Body of pancreas (tissue), 4 donors: ENCODE data around the gene LAMA2.

ENCODE experiments used
- POLR2A ChIP-seq, 3 donors: fragments of 450-650 bp; IDR thresholded peaks; one replicate each; pipeline ENCODE4 v1.6.1; 2016; ENCODE audit warnings: antibody characterized with exemption in 3 of 3, mild to moderate bottlenecking in 2 of 3
- TF ChIP-seq, protein P1 (sequence below), 7 experiments: fragments of 450-650 bp in 4 of 7; fragments of 200-600 bp in 3 of 7; sonication (generic) in 3 of 7; IDR thresholded peaks; one replicate each; pipeline ENCODE4 v1.5.1; 2016 to 2019; ENCODE audit warnings: antibody characterized with exemption in 7 of 7

- TF ChIP-seq POLR2A (IDR thresholded peaks at IDR 0.05), result no peak
- TF ChIP-seq, protein P1, sequence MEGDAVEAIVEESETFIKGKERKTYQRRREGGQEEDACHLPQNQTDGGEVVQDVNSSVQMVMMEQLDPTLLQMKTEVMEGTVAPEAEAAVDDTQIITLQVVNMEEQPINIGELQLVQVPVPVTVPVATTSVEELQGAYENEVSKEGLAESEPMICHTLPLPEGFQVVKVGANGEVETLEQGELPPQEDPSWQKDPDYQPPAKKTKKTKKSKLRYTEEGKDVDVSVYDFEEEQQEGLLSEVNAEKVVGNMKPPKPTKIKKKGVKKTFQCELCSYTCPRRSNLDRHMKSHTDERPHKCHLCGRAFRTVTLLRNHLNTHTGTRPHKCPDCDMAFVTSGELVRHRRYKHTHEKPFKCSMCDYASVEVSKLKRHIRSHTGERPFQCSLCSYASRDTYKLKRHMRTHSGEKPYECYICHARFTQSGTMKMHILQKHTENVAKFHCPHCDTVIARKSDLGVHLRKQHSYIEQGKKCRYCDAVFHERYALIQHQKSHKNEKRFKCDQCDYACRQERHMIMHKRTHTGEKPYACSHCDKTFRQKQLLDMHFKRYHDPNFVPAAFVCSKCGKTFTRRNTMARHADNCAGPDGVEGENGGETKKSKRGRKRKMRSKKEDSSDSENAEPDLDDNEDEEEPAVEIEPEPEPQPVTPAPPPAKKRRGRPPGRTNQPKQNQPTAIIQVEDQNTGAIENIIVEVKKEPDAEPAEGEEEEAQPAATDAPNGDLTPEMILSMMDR (IDR thresholded peaks at IDR 0.05), result no peak
These were observed 589.3 kb downstream of the LAMA2 start for GRCh38 chr6:129472239-129472638.
